Gastroesophageal sphincter (tissue), 4 donors: ENCODE measurements around the gene HEPN1. TPM values are rescaled to one million over a fixed set of nuclear protein-coding genes. Genes with fewer than 3 reads are reported as not detected.

ENCODE experiments used
- ATAC-seq: fragments of 150-250 bp; one replicate; pipeline ENCODE4 v1.9.1; 2016; ENCODE audit warnings: mild to moderate bottlenecking, moderate library complexity
- H3K27ac ChIP-seq, 4 donors: fragments of 200-600 bp; sonication (generic) in 3 of 4; 1 replicate in 3 of 4; 2 replicates in 1 of 4; pipeline ENCODE4 v1.5.1; 2016 to 2019
- H3K27me3 ChIP-seq: fragments of 200-600 bp; sonication (generic); one replicate; pipeline ENCODE4 v1.5.1; 2019
- H3K36me3 ChIP-seq, 2 donors: fragments of 200-600 bp; sonication (generic); one replicate each; pipeline ENCODE4 v1.5.1; 2019; ENCODE audit warnings: control low read depth in 1 of 2
- H3K4me1 ChIP-seq, 3 donors: fragments of 200-600 bp; sonication (generic); 1 replicate in 2 of 3; 2 replicates in 1 of 3; pipeline ENCODE4 v1.5.1; 2016 to 2019; ENCODE audit warnings: control low read depth in 2 of 3
- H3K4me3 ChIP-seq, 2 donors: fragments of 200-600 bp; sonication (generic); one replicate each; pipeline ENCODE4 v1.5.1; 2019; ENCODE audit warnings: mild to moderate bottlenecking in 1 of 2, moderate library complexity in 1 of 2
- H3K9me3 ChIP-seq, 3 donors: fragments of 200-600 bp; sonication (generic); one replicate each; pipeline ENCODE4 v1.5.1; 2017 to 2019; ENCODE audit warnings: control low read depth in 2 of 3
- EP300 ChIP-seq: sonication (generic); formaldehyde crosslinking; IDR thresholded peaks from one replicate; pipeline ENCODE4 v1.6.1; 2017; ENCODE audit warnings: antibody characterized with exemption, mild to moderate bottlenecking
- POLR2A ChIP-seq, 2 donors: fragments of 450-650 bp; IDR thresholded peaks; one replicate each; pipeline ENCODE4 v1.6.1; 2017; ENCODE audit warnings: antibody characterized with exemption in 2 of 2, mild to moderate bottlenecking in 2 of 2, moderate library complexity in 1 of 2
- POLR2AphosphoS5 ChIP-seq: sonication (generic); formaldehyde crosslinking; IDR thresholded peaks from one replicate; pipeline ENCODE4 v1.6.1; 2017; ENCODE audit warnings: antibody characterized with exemption
- WGBS, 2 donors: methylation state at CpG; one replicate each; pipeline ENCODE4 v1.1.5; 2018; ENCODE audit warnings: low coverage in 1 of 2; 5-methylcytosine and 5-hydroxymethylcytosine counted together
- total RNA-seq, 4 donors: library from RNA; depleted of rRNA; stranded (reverse); fragments of >200 nt; gene quantifications; one replicate each; pipeline ENCODE4 v1.1.0, GENCODE V29; 2016
- TF ChIP-seq, protein P1 (sequence below), 4 experiments: fragments of 200-600 bp in 2 of 4; fragments of 450-650 bp in 2 of 4; sonication (generic) in 1 of 4; IDR thresholded peaks; one replicate each; pipeline ENCODE4 v1.5.1; 2017 to 2019; ENCODE audit warnings: antibody characterized with exemption in 4 of 4, mild to moderate bottlenecking in 2 of 4, moderate library complexity in 2 of 4

The HEPN1 gene
- total RNA-seq, 4 donors from 2014 or later: 0.67 TPM; not detected in 3

DNA sequence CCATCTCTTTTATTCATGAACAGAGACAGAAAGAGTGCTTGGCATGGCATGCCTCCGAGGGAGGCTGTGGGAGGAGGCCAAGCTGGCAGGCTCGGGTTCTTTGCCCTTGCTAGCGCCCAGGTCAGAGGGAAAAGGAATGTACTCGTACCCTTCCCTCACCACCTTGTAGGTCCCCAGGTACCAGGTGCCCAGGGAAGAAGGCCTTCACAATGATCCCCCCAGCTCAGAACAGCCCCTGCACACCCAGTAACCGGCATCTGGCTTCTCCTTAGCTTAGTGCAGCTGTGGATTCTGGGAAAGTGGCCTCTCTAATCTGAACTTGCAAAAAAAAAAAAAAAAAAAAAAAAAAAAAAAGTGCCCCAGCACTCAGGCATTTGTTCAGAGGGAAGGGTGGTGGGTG lies 1.3 kb downstream of the HEPN1 start:
- H3K4me1 ChIP-seq: peaks cover 0 to 14% (median 3%) of the 10 kb centered on the region in 3 donors
- peak overlapping the region in 1 of 2 donors; percentile 55 for H3K4me3 ChIP-seq
- no peaks in the 10 kb centered on the region for H3K36me3 ChIP-seq
- H3K9me3 ChIP-seq: no peaks in the 10 kb centered on the region
- TF ChIP-seq, protein P1, sequence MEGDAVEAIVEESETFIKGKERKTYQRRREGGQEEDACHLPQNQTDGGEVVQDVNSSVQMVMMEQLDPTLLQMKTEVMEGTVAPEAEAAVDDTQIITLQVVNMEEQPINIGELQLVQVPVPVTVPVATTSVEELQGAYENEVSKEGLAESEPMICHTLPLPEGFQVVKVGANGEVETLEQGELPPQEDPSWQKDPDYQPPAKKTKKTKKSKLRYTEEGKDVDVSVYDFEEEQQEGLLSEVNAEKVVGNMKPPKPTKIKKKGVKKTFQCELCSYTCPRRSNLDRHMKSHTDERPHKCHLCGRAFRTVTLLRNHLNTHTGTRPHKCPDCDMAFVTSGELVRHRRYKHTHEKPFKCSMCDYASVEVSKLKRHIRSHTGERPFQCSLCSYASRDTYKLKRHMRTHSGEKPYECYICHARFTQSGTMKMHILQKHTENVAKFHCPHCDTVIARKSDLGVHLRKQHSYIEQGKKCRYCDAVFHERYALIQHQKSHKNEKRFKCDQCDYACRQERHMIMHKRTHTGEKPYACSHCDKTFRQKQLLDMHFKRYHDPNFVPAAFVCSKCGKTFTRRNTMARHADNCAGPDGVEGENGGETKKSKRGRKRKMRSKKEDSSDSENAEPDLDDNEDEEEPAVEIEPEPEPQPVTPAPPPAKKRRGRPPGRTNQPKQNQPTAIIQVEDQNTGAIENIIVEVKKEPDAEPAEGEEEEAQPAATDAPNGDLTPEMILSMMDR (IDR thresholded peaks at IDR 0.05): no peak
- no peak for TF ChIP-seq POLR2A (IDR thresholded peaks at IDR 0.05)
- TF ChIP-seq POLR2AphosphoS5: no peak
- TF ChIP-seq EP300: no peak
- no peak for ATAC-seq
- H3K27ac ChIP-seq: peak overlapping the region in 1 of 4 donors; percentile 75
- 90 to 100% methylated on average over 1 to 2 of the region's 5 CpGs for WGBS, 2 donors
- peaks cover 44% of the 10 kb centered on the region for H3K27me3 ChIP-seq

DNA sequence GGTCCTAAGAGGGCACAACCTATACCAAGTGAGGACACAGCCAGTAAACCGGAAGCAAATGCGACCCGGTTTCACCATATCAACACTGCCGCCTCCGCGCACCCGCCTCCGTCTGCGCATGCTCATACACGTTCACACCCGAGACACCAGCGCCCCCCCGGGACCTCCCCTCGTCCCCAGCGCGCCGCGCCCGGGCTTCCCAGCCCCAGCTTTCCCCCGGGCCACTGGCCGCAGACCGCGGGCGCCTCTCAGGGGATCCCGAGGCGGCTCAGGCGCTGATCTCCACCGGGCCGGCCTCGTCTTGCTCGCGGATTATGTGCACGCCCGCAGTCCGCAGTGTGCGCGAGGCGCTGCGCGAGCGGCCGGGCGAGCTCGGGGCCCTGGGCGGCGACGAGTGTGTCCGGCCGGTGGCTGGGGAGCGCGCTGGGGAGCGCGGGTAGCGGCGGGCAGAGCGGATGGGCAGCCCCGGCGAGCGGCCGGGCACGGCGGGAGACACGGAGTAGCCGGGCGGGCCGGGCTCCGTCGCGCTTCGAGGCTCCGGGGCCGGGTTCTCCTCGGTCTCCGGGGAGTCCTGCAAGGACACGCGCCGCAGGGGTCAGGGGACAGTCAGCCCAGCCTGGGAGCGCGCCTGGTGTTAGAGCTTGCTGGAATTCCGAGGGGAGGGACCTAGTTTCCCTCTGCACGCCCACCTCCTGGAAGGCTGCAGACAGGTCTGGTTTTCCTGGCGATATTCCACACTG lies 2.0 kb downstream of the HEPN1 start:
- 0 to 70% methylated on average over 2 to 3 of the region's 82 CpGs for WGBS, 2 donors

DNA sequence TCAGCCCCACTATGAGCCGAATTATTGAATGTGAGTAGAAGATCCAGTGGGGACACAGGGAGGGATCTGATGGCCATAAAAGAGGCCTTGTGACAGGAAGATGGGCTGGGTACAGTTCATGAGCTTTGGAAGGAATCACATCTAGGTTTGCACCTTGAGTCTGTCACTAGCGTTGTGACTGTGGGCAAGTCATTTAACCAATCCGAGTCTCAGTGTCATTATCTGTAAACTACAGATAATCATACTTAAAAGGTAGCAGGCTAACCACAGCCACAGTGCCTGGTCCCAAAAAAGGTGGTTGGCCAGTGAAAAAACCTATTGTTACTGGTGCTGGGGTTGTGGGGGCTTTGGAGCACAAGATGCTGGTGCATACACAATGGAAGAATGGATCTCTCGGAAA lies 3.8 kb downstream of the HEPN1 start:
- Histone ChIP-seq H3K9me3 (no peaks in the 10 kb centered on the region), H3K27ac (no peak overlapping the region), H3K27me3 (peaks cover 21% of the 10 kb centered on the region), H3K4me1 (peaks cover 0 to 14% (median 3%) of the 10 kb centered on the region in 3 donors), H3K36me3 (no peaks in the 10 kb centered on the region), H3K4me3 (no peak overlapping the region)
- ATAC-seq: no peak
- no peak for TF ChIP-seq EP300
- TF ChIP-seq POLR2AphosphoS5: no peak
- TF ChIP-seq POLR2A (IDR thresholded peaks at IDR 0.05): no peak
- TF ChIP-seq, protein P1 (IDR thresholded peaks at IDR 0.05): no peak
- WGBS, 2 donors: 78 to 80% methylated on average over 1 to 3 of the region's 4 CpGs

More for the DNA sequence above, 2.0 kb downstream of the HEPN1 start:
- TF ChIP-seq EP300 (no peak), POLR2A (IDR thresholded peaks at IDR 0.05) (no peak), POLR2AphosphoS5 (no peak)
- TF ChIP-seq, protein P1 (IDR thresholded peaks at IDR 0.05): no peak
- ATAC-seq: peak; percentile 77
- H3K4me1 ChIP-seq: peaks cover 0 to 14% (median 3%) of the 10 kb centered on the region in 3 donors
- H3K27ac ChIP-seq: peak overlapping the region in 3 of 4 donors; percentile 57 to 75 (median 70)
- peak overlapping the region; percentile 16 to 55 for H3K4me3 ChIP-seq
- H3K36me3 ChIP-seq: no peaks in the 10 kb centered on the region
- H3K27me3 ChIP-seq: peaks cover 39% of the 10 kb centered on the region
- no peaks in the 10 kb centered on the region for H3K9me3 ChIP-seq

DNA sequence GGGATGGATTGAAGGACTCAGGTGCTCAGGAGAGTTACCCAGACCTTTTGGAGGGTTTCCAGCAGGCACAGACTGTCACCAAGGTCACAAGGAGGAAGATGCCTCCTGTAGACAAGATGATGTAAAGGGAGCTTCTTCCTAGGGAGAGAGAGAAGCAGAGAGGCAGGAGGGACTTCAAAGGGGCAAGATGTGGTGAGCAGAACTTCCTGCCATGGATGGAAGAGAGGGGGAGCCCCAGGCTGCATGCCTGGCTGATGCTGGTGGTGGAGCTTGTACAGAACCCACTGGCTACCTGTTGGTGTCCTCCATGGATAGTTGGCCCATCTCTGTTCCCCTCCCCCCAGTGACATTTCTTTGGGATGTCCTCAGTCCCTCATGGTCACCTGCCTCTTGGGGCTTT lies 4.2 kb downstream of the HEPN1 start:
- Histone ChIP-seq H3K27ac (no peak overlapping the region), H3K27me3 (peaks cover 21% of the 10 kb centered on the region), H3K36me3 (no peaks in the 10 kb centered on the region), H3K4me1 (peaks cover 0 to 14% (median 3%) of the 10 kb centered on the region in 3 donors), H3K4me3 (no peak overlapping the region), H3K9me3 (no peaks in the 10 kb centered on the region)
- no peak for TF ChIP-seq EP300
- TF ChIP-seq POLR2AphosphoS5: no peak
- TF ChIP-seq, protein P1 (IDR thresholded peaks at IDR 0.05): no peak
- no peak for TF ChIP-seq POLR2A (IDR thresholded peaks at IDR 0.05)
- no peak for ATAC-seq
